ENCODE measurements around the gene GLE1.
"Not testable (repeated sequence)": the region's sequence is repeated elsewhere in the genome, so short reads cannot be mapped to it uniquely, and the experiment has no call there.

GLE1 gene

GRCh38 chr9:128497824-128498610 is 6.5 kb upstream of the GLE1 start:
- no peak for DNase-seq

GRCh38 chr9:128498911-128499310 is 5.6 kb upstream of the GLE1 start:
- no peak for DNase-seq

- DNase-seq, result no peak
Observed at GRCh38 chr9:128499920-128500319, 4.6 kb upstream of the GLE1 start.

- not testable (repeated sequence) for DNase-seq
Observed at GRCh38 chr9:128503415-128503825, 1.1 kb upstream of the GLE1 start.

GRCh38 chr9:128503870-128504269 is 649 bp upstream of the GLE1 start:
- no peak for DNase-seq

GRCh38 chr9:128505414-128505765 is 871 bp downstream of the GLE1 start:
- no peak for DNase-seq

- DNase-seq, result not testable (repeated sequence)
Observed at GRCh38 chr9:128505906-128506305, 1.4 kb downstream of the GLE1 start.

- DNase-seq, result no peak
Observed at GRCh38 chr9:128512820-128513219, 8.3 kb downstream of the GLE1 start.

GRCh38 chr9:128521956-128522355 is 17.4 kb downstream of the GLE1 start:
- DNase-seq, result no peak

- DNase-seq, result no peak
Observed at GRCh38 chr9:128523199-128523925, 18.8 kb downstream of the GLE1 start.

- DNase-seq, result no peak
Observed at GRCh38 chr9:128526720-128527119, 22.2 kb downstream of the GLE1 start.

- DNase-seq, result no peak
Observed at GRCh38 chr9:128528445-128529160, 24.1 kb downstream of the GLE1 start.

GRCh38 chr9:128529191-128529590 is 24.7 kb downstream of the GLE1 start:
- DNase-seq, result no peak

GRCh38 chr9:128532581-128532980 is 28.1 kb downstream of the GLE1 start:
- DNase-seq, result no peak

- DNase-seq, result no peak
Observed at GRCh38 chr9:128540634-128541360, 36.3 kb downstream of the GLE1 start.

- DNase-seq, result no peak
Observed at GRCh38 chr9:128546504-128546903, 42.0 kb downstream of the GLE1 start.

- no peak for DNase-seq
Observed at GRCh38 chr9:128548876-128549275, 44.4 kb downstream of the GLE1 start.

GRCh38 chr9:128550226-128550625 is 45.7 kb downstream of the GLE1 start:
- DNase-seq, result peak; percentile 42 to 62

GRCh38 chr9:128550770-128551656 is 46.5 kb downstream of the GLE1 start:
- no peak for DNase-seq

GRCh38 chr9:128551657-128552152 is 47.2 kb downstream of the GLE1 start:
- no peak for DNase-seq

GRCh38 chr9:128552153-128552743 is 47.7 kb downstream of the GLE1 start, which contains the start of gene SPTAN1:
Gene SPTAN1, plus strand, starts transcription at chr9:128552587. Its CDS starts 14,154 bp downstream, at chr9:128566741.
- DNase-seq, result peak; percentile 95 to 97
